Measurements from ENCODE around the gene HSPA9.

DNA sequence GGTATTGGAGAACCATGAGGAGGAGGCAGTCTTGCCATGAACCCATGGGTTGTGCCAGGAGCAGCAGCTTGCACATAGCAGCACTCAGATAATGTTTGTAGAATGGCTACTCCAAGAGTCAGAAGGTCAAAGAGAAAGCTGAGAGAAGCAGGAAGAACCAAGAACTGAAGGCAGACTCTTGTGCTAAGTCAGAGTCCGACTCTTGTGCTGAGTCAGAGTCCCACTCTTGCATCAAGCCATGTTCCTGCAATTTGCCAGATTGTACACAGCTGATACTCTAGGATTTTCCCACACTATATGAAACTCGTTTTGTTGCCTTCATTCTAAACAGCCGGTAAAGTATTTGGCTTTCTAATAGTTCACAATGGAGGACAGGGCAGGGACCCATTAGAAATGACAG is 26.2 kb upstream of the HSPA9 start:
- TF ChIP-seq CTCF (optimal IDR thresholded peaks at IDR 0.05 in 1 of 3, IDR thresholded peaks at IDR 0.05 in 1 of 3, conservative IDR thresholded peaks at IDR 0.05 in 1 of 3; ENCODE audit: extremely low read depth in 1 of 3, insufficient read depth in 2 of 3, low read length in 3 of 3) = no peak
- TF ChIP-seq EZH2 (IDR thresholded peaks at IDR 0.05; ENCODE audit: low read length) = no peak
